Right renal pelvis (tissue), 4 donors: ENCODE measurements around the gene CEP104. TPM values are rescaled to one million over a fixed set of nuclear protein-coding genes. Genes with fewer than 3 reads are reported as not detected.
"Not testable (repeated sequence)": the region's sequence is repeated elsewhere in the genome, so short reads cannot be mapped to it uniquely, and the experiment has no call there.

Experiments
- DNase-seq, 4 donors: peaks; one replicate each; pipeline ENCODE4 v3.0.0-alpha.2; 2013; ENCODE audit warnings: low read depth in 4 of 4, low spot score in 3 of 4, missing footprints in 1 of 4
- polyA plus RNA-seq, 4 donors: library from polyadenylated mRNA; unstranded; fragments of 120-200 nt; gene quantifications; one replicate each; pipeline ENCODE4 v1.2.1, GENCODE V29; 2013; ENCODE audit not compliant: insufficient read length in 4 of 4

CEP104 gene
- polyA plus RNA-seq, 4 donors = 30.0 to 36.2 (median 33.9) TPM

DNA sequence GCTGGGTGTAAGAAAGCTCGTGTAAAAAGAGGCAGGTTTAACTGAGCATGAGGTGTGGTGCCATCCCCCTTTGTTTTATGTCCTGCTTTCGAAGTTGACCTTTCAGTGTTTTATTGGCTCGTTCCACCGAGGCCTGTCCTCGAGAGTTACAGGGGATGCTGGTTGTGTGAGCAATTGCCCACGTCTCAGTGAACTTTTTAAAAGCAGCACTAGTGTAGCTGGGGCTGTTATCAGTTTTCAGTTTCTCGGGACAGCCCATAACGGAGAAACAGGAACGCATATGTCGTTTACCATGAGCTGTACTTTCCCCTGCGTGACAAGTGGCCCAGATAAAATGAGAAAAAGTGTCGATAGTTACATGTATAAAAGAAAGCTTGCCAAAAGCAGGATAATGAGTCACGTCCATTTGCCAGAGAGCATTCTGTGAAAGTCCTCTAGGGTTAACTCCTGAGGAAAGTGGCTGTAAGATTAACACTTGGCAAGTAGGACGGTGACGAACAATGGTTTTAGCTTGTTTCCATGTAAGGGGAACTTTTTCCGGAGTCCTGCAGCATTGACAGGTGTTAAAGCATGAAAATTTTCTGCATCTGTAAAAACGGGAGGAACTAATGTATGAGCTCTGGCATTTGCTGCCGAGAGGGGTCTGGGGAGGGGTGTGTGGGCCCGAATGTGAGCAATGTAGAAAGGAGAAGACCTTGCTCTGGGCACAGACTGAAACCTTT is 52.9 kb downstream of the CEP104 start:
- no peak for DNase-seq

DNA sequence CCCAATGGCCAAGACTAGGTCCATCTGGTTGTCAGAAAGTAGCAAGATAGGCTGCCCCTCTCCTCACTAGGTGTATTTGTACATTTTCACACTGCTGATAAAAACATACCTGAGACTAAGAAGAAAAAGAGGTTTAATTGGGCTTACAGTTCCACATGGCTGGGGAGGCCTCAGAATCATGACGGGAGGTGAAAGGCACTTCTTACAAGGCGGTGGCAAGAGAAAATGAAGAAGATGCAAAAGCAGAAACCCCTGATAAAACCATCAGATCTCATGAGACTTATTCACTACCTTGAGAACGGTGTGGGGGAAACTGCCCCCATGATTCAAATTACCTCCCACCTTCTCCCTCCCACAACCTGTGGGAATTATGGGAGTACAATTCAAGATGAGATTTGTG is 56.2 kb downstream of the CEP104 start:
- not testable (repeated sequence) for DNase-seq

DNA sequence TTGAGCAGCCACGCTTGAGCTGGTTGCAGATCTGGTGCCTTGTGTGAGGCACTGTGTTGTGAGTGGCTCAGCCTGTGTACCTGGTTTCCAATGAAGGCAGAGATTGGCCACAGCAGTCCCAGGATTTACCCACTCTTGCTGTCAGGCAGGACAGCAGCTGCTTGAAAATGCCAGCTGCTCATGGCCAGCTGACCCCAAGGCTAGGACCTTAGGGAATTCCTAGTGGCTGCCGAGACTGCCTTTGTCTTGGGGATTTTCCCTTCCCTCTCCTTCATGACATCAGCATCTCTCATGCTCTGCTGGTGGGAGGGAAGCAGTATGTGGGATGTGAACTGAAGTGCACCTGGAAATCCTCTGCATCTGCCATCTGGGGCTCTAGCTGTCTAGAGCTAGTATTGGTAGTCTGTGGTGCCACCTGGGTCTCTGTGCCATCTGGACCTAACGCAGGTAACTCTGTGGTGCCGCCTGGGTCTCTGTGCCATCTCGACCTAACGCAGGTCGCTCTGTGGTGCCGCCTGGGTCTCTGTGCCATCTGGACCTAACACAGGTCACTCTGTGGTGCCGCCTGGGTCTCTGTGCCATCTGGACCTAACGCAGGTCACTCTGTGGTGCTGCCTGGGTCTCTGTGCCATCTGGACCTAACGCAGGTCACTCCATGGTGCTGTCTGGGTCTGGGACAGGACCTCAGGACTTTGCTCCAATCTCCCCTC is 56.9 kb downstream of the CEP104 start:
- DNase-seq = no peak

DNA sequence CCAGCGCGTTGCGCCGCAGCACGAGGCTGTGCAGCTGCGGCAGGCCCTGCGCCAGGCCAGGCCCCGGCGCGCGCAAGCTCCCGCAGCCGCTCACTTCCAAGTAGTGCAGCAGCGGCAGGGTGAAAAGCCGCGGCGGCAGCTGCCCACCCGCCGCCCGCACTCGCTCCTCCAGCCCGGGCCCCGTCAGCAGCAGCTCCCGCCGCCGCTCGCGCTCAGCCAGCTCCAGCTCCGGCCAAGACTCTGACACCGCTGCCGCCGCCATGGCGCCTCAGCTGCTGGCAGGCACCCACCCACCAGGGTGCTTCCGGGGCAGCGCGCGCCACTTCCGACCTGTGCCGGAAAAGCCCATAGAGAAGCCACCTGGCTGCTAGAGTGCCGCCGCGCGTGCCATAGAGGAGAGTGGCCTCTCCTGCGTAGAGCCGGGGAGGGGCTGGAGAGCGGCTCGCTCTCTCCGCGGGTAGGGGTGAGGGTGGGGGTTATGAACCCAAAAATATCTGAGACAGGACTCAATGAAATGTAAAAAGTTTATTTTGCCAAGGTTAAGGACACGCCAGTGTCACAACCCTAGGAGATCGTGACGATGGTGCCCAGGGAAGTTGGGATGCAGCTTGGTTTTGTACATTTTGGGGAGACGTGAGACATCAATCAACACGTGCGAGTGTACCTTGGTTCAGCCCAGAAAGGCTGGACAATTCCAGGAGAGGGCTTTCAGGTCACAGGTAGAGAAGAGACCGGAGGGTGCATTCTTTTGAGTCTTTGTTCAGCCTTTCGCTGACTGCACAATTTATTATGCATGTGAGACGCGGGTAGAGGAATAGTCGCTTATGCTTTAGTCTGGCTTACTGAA is 60.6 kb downstream of the CEP104 start, which contains the start of gene LRRC47:
TSS of gene LRRC47 (minus strand) at position 284 of the 847 bp plus-strand sequence. CDS start at position 262, 22 bp downstream.
- DNase-seq = peak; percentile 75 to 84 (median 80)

DNA sequence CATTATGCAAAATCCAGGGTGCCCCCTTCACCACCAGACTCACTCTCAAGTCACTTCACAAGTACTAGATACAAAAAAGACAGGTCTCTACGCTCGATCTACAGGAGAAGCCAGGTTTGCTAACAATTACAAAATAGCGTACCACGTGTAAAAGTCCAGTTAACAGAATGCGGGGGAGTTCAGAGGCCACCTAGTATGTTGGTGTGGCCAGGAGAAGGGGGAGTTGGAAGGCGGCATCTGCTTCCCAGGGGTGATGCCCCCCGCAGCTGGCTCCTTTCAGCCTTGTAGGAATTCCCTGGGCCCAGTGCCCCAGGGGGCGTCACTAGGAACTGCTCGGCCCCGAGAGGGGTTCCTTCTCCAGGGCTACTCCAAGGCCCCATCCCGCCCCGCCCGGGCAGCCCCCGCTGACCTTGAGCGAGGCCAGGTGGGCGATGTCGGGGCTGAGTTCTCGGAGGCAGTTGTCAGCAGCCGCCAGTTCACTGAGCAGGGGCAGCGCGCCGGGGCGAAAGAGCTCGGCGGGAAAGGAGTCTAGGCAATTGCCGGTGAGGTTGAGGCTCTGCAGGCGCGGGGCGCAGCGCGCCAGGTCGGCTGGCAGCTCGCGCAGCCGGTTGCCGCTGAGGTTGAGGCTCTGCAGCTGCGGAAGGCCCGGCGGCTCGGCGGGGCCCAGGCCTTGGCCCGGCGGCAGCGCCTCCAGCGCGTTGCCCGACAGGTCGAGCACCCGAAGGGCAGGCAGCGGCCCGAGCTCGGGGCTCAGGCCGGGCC is 61.4 kb downstream of the CEP104 start:
- DNase-seq = no peak

DNA sequence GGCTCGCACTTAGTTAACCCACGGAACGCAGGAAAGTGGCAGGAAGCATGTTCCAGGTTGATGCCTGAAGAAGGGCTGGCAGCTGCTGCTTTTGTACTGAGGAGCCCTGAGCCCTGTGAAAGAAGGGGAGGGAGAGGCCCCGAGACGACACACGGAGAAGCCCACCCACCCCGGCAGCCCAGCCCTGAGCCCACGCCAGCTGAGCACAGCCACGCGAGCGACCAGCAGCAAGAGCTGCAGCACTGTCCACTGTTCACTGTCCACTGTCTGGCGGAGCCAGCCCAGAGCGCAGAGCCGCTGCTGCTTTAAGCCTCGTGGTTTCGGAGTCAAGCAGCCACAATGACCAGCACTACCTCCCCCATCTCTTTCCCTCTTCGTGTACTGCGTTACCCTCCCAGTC is 66.1 kb downstream of the CEP104 start:
- DNase-seq = no peak

GRCh38 chr1:3790500-3790923 is 66.5 kb downstream of the CEP104 start:
- no peak for DNase-seq

DNA sequence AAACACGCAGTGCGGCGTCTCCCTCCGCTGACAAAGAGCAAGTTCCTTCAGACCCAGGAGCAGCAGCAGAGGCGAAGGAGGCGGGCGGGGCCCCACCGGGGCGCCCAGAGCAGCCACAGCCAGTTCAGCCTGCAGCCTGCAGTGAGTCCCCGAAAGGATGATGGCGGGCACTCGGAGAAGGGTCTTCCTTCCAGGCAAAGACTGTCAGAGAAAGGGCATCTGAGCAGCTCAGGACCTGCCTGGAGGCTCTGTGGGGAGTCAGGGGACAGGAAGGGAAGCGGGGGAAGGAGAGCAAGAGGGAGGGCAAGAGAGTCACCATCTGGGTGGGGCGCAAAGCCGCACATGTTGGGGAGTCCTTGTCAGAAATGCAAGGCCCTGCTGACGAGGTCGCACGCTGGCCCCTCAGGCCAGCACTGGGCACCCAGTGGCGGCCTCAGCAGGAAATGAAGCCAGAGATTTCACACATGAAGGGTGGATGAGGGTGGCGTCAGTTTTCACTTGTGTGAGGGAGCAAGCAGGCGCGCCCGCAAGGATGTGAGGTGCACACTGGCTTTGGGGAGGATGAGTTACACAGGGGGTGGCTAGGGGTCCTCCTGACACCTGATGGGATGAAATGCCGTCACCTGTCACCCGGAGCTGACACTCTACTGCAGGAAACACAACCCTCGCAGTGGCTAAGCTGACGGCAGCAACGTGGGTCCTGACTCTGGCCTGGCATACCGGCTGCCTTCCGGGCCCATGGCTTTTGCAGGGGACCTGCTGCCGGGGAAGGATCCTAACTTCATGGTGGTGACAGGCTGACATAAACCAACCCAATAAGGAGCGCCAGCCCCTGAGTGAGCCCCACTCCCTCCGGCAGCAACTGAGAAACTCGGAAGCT is 67.3 kb downstream of the CEP104 start:
- DNase-seq = no peak

DNA sequence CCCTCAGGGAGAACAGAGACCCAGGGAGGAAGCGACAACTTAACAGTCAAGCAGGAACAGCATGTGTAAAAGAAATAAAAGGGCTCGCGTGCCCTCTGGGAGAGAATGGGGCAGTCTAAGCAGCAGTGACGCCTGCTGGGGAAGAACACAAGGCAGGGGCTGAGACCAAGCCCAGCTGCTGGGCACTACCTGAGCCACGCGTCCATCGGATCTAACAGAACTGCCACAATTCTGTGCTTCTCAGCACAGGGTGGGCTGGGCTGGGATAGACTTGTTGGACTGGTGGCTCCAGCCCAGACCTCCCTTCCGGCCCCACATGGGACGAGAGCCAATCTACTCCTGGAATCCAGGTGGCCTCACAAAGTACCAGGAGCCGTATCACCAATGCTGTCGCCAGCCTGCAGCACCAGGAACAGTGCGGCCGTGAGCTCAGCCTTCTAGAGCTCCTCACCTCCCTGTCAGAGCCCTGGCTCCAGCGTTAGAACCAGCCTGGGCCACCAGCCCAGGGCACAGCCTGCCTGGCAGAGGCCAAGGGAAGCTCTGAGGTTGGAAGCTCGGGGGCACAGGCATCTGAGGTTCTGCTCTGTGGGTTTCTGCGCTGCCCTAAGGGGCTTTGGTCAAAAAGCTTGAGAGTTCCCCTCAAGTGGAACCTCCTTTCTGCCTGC is 68.1 kb downstream of the CEP104 start:
- no peak for DNase-seq

- DNase-seq = no peak
Observed at GRCh38 chr1:3787745-3788605, 69.0 kb downstream of the CEP104 start.

DNA sequence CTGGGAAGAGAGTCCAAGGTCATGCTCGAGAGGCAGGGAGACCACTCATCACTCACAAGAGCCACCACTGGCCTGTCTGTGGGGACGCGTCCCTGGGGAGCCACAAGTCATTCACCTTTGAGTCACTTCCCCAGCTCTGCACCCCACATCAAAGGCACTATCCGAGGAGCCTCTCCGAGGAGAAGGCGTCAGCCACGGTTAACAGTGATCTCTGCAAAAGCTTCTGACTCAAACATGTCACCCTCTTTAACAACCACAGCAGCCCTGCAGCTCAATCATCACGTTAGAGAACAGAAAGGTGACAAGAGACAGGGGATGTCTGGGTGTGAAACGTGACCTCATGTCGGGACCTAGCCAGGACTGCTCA is 69.7 kb downstream of the CEP104 start:
- DNase-seq = no peak

GRCh38 chr1:3786468-3787348 is 70.3 kb downstream of the CEP104 start:
- no peak for DNase-seq

- DNase-seq = no peak
Observed at GRCh38 chr1:3785456-3786157, 71.4 kb downstream of the CEP104 start.

DNA sequence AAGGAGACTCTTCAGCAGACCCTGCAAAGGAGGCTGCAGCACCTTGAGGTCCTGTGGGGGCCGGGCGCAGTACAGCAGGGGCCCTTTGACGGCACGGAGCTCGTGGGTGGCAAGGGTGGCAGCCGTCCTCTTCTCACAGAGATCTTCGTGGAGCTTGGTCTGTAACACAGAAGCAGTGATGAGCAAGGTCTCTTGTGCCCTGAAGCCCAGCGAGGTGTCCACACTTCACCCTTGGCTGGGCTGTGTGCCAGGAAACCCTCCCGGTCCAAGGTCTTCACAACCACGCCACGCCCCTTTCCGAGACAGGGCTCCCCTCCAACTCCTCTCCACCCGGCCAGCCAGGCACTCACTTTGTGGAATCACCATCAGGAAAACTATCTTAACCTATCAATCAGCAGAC is 72.0 kb downstream of the CEP104 start:
- DNase-seq = no peak

DNA sequence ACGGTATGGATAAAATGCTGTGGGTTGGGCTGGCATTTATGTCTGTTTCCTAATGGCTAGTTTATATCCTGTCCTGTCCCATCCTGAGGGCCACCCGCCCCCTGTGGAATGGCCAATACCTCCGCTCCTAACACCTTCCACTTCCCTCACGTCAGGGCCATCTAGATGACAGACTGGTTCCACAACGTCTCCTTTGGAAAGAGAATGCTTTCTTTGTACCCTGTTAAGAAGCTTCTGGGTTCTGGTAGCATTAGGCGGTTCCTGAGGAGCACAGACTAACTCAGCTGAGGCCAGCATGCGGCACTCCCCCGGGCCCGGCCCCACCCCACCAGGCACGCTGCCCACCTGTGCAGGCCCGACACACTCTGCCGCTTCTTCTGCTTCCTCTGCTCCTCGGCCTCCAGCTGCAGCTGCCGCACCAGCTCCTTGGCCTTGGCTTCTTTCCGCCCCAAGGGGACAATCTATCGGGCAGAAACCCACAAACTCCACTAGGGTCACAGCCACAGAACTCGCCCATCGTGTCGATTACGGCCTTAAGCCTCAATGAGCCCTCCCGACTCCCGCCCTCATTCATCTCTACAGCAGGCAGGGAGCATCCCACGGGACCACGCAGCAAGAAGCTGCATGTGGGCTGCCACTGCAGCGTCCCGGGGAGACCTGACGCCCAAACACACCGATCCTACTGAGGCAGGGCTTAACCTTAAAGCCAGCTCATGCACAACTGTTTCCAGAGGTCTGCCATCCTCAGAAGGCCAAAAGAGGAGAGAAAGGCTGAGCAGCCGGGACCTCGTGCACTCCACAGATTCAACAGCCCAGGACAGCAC is 73.1 kb downstream of the CEP104 start:
- no peak for DNase-seq

DNA sequence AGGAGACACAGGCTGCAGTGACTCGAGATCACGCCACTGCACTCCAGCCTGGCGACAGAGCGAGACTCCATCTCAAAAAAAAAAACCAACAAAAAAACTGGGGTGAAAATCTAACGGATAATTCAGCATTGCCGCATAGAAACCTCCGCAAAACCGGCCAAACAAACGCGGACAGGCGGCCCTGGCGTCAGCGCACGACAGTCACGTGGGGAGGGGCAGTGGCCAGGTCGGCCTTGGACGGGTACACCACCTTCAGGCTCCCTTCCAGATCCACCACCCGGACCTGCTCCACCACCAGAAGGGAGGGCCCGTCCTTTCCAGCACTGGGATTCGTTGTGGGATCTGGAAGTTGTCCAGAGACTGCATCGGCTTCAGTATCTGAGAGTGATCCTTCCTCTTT is 76.1 kb downstream of the CEP104 start:
- no peak for DNase-seq
